Endodermal cell (in vitro differentiated cells): ENCODE results near the gene SHC1. TPM values are rescaled to one million over a fixed set of nuclear protein-coding genes. Genes with fewer than 3 reads are reported as not detected.

Experiments
- DNase-seq: peaks from one replicate; pipeline ENCODE4 v3.0.0-alpha.2; 2017
- H3K27ac ChIP-seq: 2 replicates; pipeline ENCODE4 v1.5.1; 2013; ENCODE audit warnings: mild to moderate bottlenecking, low read depth, low read length, moderate library complexity
- H3K27me3 ChIP-seq: 2 replicates; pipeline ENCODE4 v1.6.1; 2013; ENCODE audit warnings: mild to moderate bottlenecking, low read length, moderate library complexity; ENCODE audit not compliant: insufficient read depth, control insufficient read depth, poor library complexity, severe bottlenecking
- H3K36me3 ChIP-seq: 2 replicates; pipeline ENCODE4 v1.7.0; 2013; ENCODE audit warnings: mild to moderate bottlenecking, low read length, moderate library complexity; ENCODE audit not compliant: control insufficient read depth, insufficient read depth
- H3K4me1 ChIP-seq: one replicate; pipeline ENCODE4 v1.7.0; 2013; ENCODE audit warnings: low read length; ENCODE audit not compliant: control insufficient read depth, insufficient read depth
- H3K4me3 ChIP-seq: 2 replicates; pipeline ENCODE4 v1.5.1; 2013; ENCODE audit warnings: mild to moderate bottlenecking, low read length, moderate library complexity
- H3K9ac ChIP-seq: 2 replicates; pipeline ENCODE4 v1.6.1; 2013; ENCODE audit warnings: mild to moderate bottlenecking, low read length, moderate library complexity; ENCODE audit not compliant: poor library complexity, severe bottlenecking; ENCODE audit errors: extremely low read depth
- H3K9me3 ChIP-seq: 2 replicates; pipeline ENCODE4 v1.6.1; 2013; ENCODE audit warnings: mild to moderate bottlenecking, low read length, moderate library complexity; ENCODE audit not compliant: control insufficient read depth
- H3K27ac Mint-ChIP-seq: 2 replicates; pipeline ENCODE4 v1.8.0; 2020; ENCODE audit warnings: mixed read lengths
- H3K27me3 Mint-ChIP-seq: 2 replicates; pipeline ENCODE4 v1.8.0; 2021; ENCODE audit warnings: mild to moderate bottlenecking, mixed read lengths; ENCODE audit not compliant: insufficient read depth
- H3K36me3 Mint-ChIP-seq: 2 replicates; pipeline ENCODE4 v1.8.0; 2020; ENCODE audit warnings: low read depth, mixed read lengths
- H3K4me1 Mint-ChIP-seq: 2 replicates; pipeline ENCODE4 v1.8.0; 2020; ENCODE audit warnings: mixed read lengths
- H3K4me3 Mint-ChIP-seq: 2 replicates; pipeline ENCODE4 v1.8.0; 2020; ENCODE audit warnings: mild to moderate bottlenecking, moderate library complexity, mixed read lengths
- H3K9me3 Mint-ChIP-seq: 2 replicates; pipeline ENCODE4 v1.8.0; 2020; ENCODE audit warnings: mild to moderate bottlenecking, mixed read lengths
- WGBS, 2 experiments: methylation state at CpG; one replicate each; pipeline versions ENCODE4 v1.1.5 to v1.1.7; 2013; ENCODE audit warnings: missing lambda C conversion rate in 2 of 2, mixed read lengths in 1 of 2; ENCODE audit not compliant: insufficient coverage in 1 of 2, insufficient read length in 1 of 2; 5-methylcytosine and 5-hydroxymethylcytosine counted together
- total RNA-seq, 2 donors: library from RNA; stranded (reverse); fragmentation: NEBNext Ultra II Directional in 1 of 2; extraction: Animal tissue kit (Norgen Biotek cat#: 25700) in 1 of 2; gene quantifications; 2 replicates in 1 of 2; 3 replicates in 1 of 2; pipeline ENCODE4 v1.2.1, GENCODE V29; 2021
- TF ChIP-seq, protein P1 (sequence below): fragments of 200-600 bp; sonication (generic); conservative IDR thresholded peaks from 2 replicates; pipeline ENCODE4 v1.5.0; 2021; ENCODE audit warnings: antibody characterized with exemption, mild to moderate bottlenecking

SHC1 gene
- total RNA-seq, 2 donors from 2014 or later, result 157 to 231 TPM

DNA sequence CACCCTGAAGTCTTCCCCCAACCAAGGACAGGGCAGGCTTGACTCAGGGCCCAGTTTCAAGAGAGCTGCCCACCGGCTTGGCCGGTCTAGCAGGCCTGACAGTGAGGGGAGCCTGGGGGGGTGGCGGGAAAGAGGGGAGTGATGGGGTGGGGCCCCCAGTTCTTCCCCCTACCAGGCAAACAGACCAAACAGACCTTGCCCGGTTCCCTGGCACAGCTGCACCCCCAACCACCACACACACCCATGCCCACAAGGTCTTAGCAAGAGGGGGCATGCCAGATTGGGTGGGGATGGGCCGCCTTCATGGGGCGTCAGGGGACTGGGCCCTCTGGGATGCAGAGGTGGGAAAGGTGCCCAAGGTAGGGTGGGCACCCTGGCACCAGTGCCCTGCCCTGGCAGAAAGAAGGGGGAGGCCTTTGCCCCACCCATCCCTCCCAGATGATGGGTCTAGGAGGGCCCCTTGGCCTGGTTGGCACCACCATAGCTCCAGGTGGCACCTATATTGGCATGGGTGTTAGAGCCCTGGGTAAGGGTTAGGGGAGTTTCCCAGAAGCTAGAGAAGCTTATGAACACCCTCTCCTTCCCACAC is 41.0 kb upstream of the SHC1 start:
- peaks cover 14% of the 10 kb centered on the region for H3K36me3 Mint-ChIP-seq
- H3K4me1 ChIP-seq, result no peaks in the 10 kb centered on the region
- H3K4me3 ChIP-seq, result no peak overlapping the region
- H3K4me1 Mint-ChIP-seq, result peaks cover 14% of the 10 kb centered on the region
- no peaks in the 10 kb centered on the region for H3K9me3 Mint-ChIP-seq
- WGBS, 2 experiments, result 91 to 100% methylated on average over 2 to 4 of the region's 6 CpGs
- no peaks in the 10 kb centered on the region for H3K27me3 Mint-ChIP-seq
- TF ChIP-seq, protein P1, sequence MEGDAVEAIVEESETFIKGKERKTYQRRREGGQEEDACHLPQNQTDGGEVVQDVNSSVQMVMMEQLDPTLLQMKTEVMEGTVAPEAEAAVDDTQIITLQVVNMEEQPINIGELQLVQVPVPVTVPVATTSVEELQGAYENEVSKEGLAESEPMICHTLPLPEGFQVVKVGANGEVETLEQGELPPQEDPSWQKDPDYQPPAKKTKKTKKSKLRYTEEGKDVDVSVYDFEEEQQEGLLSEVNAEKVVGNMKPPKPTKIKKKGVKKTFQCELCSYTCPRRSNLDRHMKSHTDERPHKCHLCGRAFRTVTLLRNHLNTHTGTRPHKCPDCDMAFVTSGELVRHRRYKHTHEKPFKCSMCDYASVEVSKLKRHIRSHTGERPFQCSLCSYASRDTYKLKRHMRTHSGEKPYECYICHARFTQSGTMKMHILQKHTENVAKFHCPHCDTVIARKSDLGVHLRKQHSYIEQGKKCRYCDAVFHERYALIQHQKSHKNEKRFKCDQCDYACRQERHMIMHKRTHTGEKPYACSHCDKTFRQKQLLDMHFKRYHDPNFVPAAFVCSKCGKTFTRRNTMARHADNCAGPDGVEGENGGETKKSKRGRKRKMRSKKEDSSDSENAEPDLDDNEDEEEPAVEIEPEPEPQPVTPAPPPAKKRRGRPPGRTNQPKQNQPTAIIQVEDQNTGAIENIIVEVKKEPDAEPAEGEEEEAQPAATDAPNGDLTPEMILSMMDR, result no peak
- no peak overlapping the region for H3K4me3 Mint-ChIP-seq
- H3K27ac ChIP-seq, result no peak overlapping the region
- DNase-seq, result no peak
- no peak overlapping the region for H3K9ac ChIP-seq
- no peaks in the 10 kb centered on the region for H3K27me3 ChIP-seq
- no peaks in the 10 kb centered on the region for H3K9me3 ChIP-seq
- H3K27ac Mint-ChIP-seq, result no peak overlapping the region
- H3K36me3 ChIP-seq, result peaks cover 10% of the 10 kb centered on the region

DNA sequence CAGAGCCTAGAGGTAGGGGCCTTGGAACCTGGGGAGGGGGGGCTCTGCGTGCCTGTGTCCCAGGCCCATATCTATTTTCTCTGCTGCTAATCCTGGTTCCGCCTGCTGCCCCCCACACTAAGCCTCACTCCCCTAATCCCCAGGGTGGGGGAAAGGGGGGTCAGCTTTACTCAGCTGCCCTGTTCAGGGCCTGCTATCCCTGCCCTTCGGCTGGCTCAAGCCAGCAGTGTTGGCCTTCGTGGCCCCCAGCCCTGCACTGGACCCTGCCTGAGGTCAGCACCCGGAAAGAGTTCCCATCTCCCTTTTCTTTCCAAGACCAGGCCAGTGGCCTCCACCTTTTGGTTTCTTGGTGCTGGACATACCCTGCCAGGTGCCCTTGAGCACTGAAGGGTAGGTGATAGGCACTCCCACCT is 40.5 kb upstream of the SHC1 start:
- H3K27ac ChIP-seq, result no peak overlapping the region
- peaks cover 11% of the 10 kb centered on the region for H3K36me3 Mint-ChIP-seq
- 88 to 92% methylated on average over 3 to 5 of the region's 5 CpGs for WGBS, 2 experiments

DNA sequence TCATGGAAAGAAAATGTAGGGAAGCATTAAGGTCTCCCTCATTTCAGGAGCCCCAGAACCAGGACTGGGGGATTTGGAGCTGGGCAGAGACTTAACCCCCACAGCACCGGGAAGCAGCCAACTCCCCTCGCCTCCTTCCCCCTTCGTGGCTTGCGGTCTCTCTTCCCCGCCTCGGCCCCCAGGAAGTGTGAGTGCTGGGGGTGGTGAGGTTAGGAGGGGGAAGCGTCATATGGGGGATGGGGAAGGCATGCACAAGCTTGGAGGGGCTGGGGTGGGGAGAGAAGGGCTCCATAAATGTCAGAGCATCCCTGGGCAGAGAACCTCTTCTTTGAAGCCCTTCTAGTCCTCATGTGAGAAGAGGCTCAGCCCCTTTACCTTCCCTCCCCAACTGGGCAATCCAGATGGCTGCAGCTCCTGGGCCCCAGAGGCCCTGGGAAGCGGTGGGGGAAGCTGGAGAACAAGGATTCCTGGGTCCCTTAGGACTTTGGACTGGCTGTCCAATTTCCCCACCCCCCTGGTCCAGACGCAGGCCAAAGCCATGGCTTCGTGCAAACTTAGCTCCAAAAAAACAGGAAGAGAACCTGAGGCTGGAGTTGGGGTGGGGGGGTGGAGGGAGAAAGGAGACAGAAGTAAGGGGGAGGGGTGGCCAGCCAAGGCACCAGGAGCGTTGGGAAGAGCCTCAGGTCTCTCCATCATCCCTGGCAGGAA is 39.8 kb upstream of the SHC1 start:
- H3K36me3 ChIP-seq, result peaks cover 7% of the 10 kb centered on the region
- no peak overlapping the region for H3K4me3 ChIP-seq
- H3K27ac Mint-ChIP-seq, result no peak overlapping the region
- no peak overlapping the region for H3K27ac ChIP-seq
- TF ChIP-seq, protein P1, result no peak
- no peaks in the 10 kb centered on the region for H3K4me1 ChIP-seq
- H3K9ac ChIP-seq, result no peak overlapping the region
- peaks cover 8% of the 10 kb centered on the region for H3K36me3 Mint-ChIP-seq
- no peak for DNase-seq
- no peak overlapping the region for H3K4me3 Mint-ChIP-seq
- H3K27me3 Mint-ChIP-seq, result no peaks in the 10 kb centered on the region
- no peaks in the 10 kb centered on the region for H3K9me3 Mint-ChIP-seq
- H3K9me3 ChIP-seq, result no peaks in the 10 kb centered on the region
- 40 to 83% methylated on average over 1 to 11 of the region's 11 CpGs for whole genome bisulfite sequencing, 2 experiments
- no peaks in the 10 kb centered on the region for H3K27me3 ChIP-seq
- H3K4me1 Mint-ChIP-seq, result peaks cover 14% of the 10 kb centered on the region

More for the DNA sequence above, 40.5 kb upstream of the SHC1 start:
- TF ChIP-seq, protein P1, result no peak
- H3K4me1 ChIP-seq, result no peaks in the 10 kb centered on the region
- DNase-seq, result no peak
- peaks cover 10% of the 10 kb centered on the region for H3K36me3 ChIP-seq
- H3K9ac ChIP-seq, result no peak overlapping the region
- no peak overlapping the region for H3K4me3 ChIP-seq
- no peak overlapping the region for H3K27ac Mint-ChIP-seq
- no peaks in the 10 kb centered on the region for H3K9me3 Mint-ChIP-seq
- no peaks in the 10 kb centered on the region for H3K27me3 Mint-ChIP-seq
- peaks cover 14% of the 10 kb centered on the region for H3K4me1 Mint-ChIP-seq
- no peak overlapping the region for H3K4me3 Mint-ChIP-seq
- H3K27me3 ChIP-seq, result no peaks in the 10 kb centered on the region
- H3K9me3 ChIP-seq, result no peaks in the 10 kb centered on the region
